Gastroesophageal sphincter (tissue), 4 donors: ENCODE results near the gene AMZ2. TPM values are rescaled to one million over a fixed set of nuclear protein-coding genes. Genes with fewer than 3 reads are reported as not detected.
"Not testable (repeated sequence)": the region's sequence is repeated elsewhere in the genome, so short reads cannot be mapped to it uniquely, and the experiment has no call there.

Experiments
- ATAC-seq: fragments of 150-250 bp; one replicate; pipeline ENCODE4 v1.9.1; 2016; ENCODE audit warnings: mild to moderate bottlenecking, moderate library complexity
- H3K27ac ChIP-seq, 4 donors: fragments of 200-600 bp; sonication (generic) in 3 of 4; 1 replicate in 3 of 4; 2 replicates in 1 of 4; pipeline ENCODE4 v1.5.1; 2016 to 2019
- H3K27me3 ChIP-seq: fragments of 200-600 bp; sonication (generic); one replicate; pipeline ENCODE4 v1.5.1; 2019
- H3K36me3 ChIP-seq, 2 donors: fragments of 200-600 bp; sonication (generic); one replicate each; pipeline ENCODE4 v1.5.1; 2019; ENCODE audit warnings: control low read depth in 1 of 2
- H3K4me1 ChIP-seq, 3 donors: fragments of 200-600 bp; sonication (generic); 1 replicate in 2 of 3; 2 replicates in 1 of 3; pipeline ENCODE4 v1.5.1; 2016 to 2019; ENCODE audit warnings: control low read depth in 2 of 3
- H3K4me3 ChIP-seq, 2 donors: fragments of 200-600 bp; sonication (generic); one replicate each; pipeline ENCODE4 v1.5.1; 2019; ENCODE audit warnings: mild to moderate bottlenecking in 1 of 2, moderate library complexity in 1 of 2
- H3K9me3 ChIP-seq, 3 donors: fragments of 200-600 bp; sonication (generic); one replicate each; pipeline ENCODE4 v1.5.1; 2017 to 2019; ENCODE audit warnings: control low read depth in 2 of 3
- EP300 ChIP-seq: sonication (generic); formaldehyde crosslinking; IDR thresholded peaks from one replicate; pipeline ENCODE4 v1.6.1; 2017; ENCODE audit warnings: antibody characterized with exemption, mild to moderate bottlenecking
- POLR2A ChIP-seq, 2 donors: fragments of 450-650 bp; IDR thresholded peaks; one replicate each; pipeline ENCODE4 v1.6.1; 2017; ENCODE audit warnings: antibody characterized with exemption in 2 of 2, mild to moderate bottlenecking in 2 of 2, moderate library complexity in 1 of 2
- POLR2AphosphoS5 ChIP-seq: sonication (generic); formaldehyde crosslinking; IDR thresholded peaks from one replicate; pipeline ENCODE4 v1.6.1; 2017; ENCODE audit warnings: antibody characterized with exemption
- WGBS, 2 donors: methylation state at CpG; one replicate each; pipeline ENCODE4 v1.1.5; 2018; ENCODE audit warnings: low coverage in 1 of 2; 5-methylcytosine and 5-hydroxymethylcytosine counted together
- total RNA-seq, 4 donors: library from RNA; depleted of rRNA; stranded (reverse); fragments of >200 nt; gene quantifications; one replicate each; pipeline ENCODE4 v1.1.0, GENCODE V29; 2016
- TF ChIP-seq, protein P1 (sequence below), 4 experiments: fragments of 200-600 bp in 2 of 4; fragments of 450-650 bp in 2 of 4; sonication (generic) in 1 of 4; IDR thresholded peaks; one replicate each; pipeline ENCODE4 v1.5.1; 2017 to 2019; ENCODE audit warnings: antibody characterized with exemption in 4 of 4, mild to moderate bottlenecking in 2 of 4, moderate library complexity in 2 of 4

AMZ2 gene
- total RNA-seq, 4 donors from 2014 or later, result 54.9 to 76.5 (median 59.6) TPM

DNA sequence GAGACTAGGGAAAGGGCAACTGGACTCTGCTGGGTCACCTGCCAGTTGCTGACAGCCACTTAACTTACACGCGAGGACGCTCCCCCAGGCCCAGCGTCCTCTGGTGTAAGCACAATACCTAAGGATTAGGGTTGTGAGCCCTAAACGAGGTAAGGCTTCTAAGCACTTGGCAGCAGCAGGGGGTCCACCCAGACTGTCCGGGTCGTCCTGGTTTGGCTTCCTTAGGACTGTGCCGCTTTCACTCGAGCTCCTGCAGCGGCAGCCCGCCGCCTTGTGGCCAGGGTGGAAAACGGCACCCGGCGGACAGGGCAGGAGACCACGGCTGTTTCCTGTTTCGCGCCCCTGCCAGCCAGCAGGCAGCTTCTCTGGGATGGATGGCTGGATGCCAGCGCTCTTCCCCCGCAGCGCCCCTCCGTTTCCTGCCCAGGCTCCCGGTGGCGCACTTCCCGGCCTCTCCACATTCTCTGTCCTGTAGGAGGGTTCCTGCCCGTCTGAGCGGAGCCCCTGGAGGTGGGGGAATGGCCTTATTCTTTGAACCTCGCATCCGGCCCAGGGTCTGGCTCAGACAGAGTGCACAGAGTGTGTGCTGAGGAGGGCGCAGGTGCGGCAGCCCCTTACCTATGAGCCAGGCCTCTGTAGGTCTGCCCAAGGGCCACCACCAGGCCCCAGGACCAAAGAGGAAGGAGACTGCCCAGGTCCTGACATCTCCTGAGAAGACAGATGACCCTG is 47.0 kb upstream of the AMZ2 start:
- 0% methylated on average over 3 of the region's 31 CpGs; no CpG with 5 or more reads in 1 of the 2 donors for WGBS, 2 donors
- H3K27me3 ChIP-seq, result peaks cover 58% of the 10 kb centered on the region
- no peaks in the 10 kb centered on the region for H3K36me3 ChIP-seq
- TF ChIP-seq, protein P1, sequence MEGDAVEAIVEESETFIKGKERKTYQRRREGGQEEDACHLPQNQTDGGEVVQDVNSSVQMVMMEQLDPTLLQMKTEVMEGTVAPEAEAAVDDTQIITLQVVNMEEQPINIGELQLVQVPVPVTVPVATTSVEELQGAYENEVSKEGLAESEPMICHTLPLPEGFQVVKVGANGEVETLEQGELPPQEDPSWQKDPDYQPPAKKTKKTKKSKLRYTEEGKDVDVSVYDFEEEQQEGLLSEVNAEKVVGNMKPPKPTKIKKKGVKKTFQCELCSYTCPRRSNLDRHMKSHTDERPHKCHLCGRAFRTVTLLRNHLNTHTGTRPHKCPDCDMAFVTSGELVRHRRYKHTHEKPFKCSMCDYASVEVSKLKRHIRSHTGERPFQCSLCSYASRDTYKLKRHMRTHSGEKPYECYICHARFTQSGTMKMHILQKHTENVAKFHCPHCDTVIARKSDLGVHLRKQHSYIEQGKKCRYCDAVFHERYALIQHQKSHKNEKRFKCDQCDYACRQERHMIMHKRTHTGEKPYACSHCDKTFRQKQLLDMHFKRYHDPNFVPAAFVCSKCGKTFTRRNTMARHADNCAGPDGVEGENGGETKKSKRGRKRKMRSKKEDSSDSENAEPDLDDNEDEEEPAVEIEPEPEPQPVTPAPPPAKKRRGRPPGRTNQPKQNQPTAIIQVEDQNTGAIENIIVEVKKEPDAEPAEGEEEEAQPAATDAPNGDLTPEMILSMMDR (IDR thresholded peaks at IDR 0.05), result peak in 3 of 4 experiments; percentile 82 to 90 (median 82)
- TF ChIP-seq EP300 (no peak), POLR2A (IDR thresholded peaks at IDR 0.05) (no peak), POLR2AphosphoS5 (no peak)
- no peaks in the 10 kb centered on the region for H3K9me3 ChIP-seq
- no peak overlapping the region for H3K27ac ChIP-seq
- peak overlapping the region in 1 of 2 donors; percentile 47 for H3K4me3 ChIP-seq
- peak; percentile 57 for ATAC-seq
- peaks cover 0 to 65% (median 45%) of the 10 kb centered on the region in 3 donors for H3K4me1 ChIP-seq

DNA sequence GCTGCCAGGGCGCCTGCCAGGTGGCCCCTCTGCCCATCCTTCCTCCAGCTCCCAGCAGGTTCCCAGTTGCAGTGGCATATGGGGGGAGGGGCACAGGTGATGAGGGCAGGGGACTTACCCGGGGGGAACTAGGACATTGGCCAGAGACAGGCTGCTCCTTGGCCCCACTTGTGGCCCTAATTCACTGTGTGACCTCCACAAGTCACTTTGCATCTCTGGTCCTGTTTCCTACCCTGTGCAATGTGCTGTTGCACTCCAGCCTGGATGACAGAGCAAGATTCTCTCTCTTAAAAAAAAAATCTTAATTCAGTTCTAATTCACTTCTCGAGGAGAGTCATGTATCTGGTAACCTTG is 46.4 kb upstream of the AMZ2 start:
- H3K27me3 ChIP-seq, result peaks cover 53% of the 10 kb centered on the region
- 0 to 71% methylated on average over 1 of the region's 3 CpGs for WGBS, 2 donors
- H3K4me3 ChIP-seq, H3K9me3 ChIP-seq, ATAC-seq, H3K36me3 ChIP-seq, H3K27ac ChIP-seq: not testable (repeated sequence)
- peaks cover 0 to 65% (median 40%) of the 10 kb centered on the region in 3 donors for H3K4me1 ChIP-seq

GRCh38 chr17:68202321-68202720 is 45.5 kb upstream of the AMZ2 start:
- 83 to 93% methylated on average over 1 to 2 of the region's 2 CpGs for WGBS, 2 donors
- Histone ChIP-seq H3K27me3 (peaks cover 43% of the 10 kb centered on the region), H3K4me1 (peaks cover 0 to 61% (median 31%) of the 10 kb centered on the region in 3 donors)
- H3K4me3 ChIP-seq, H3K27ac ChIP-seq, H3K9me3 ChIP-seq, ATAC-seq, H3K36me3 ChIP-seq: not testable (repeated sequence)

- Histone ChIP-seq H3K36me3 (peaks cover 0 to 10% of the 10 kb centered on the region in 2 donors), H3K4me1 (peaks cover 0 to 44% (median 8%) of the 10 kb centered on the region in 3 donors), H3K4me3 (peak overlapping the region; percentile 56 to 95), H3K27ac (peak overlapping the region in 3 of 4 donors; percentile 83 to 94 (median 89)), H3K9me3 (no peaks in the 10 kb centered on the region), H3K27me3 (peaks cover 19% of the 10 kb centered on the region)
- ATAC-seq, result no peak
- TF ChIP-seq POLR2AphosphoS5 (no peak), EP300 (no peak), POLR2A (IDR thresholded peaks at IDR 0.05) (no peak)
- TF ChIP-seq, protein P1 (IDR thresholded peaks at IDR 0.05), result no peak
- 0 to 9% methylated on average over 1 to 18 of the region's 22 CpGs for WGBS, 2 donors
Measured at GRCh38 chr17:68204736-68205135, 43.1 kb upstream of the AMZ2 start.

DNA sequence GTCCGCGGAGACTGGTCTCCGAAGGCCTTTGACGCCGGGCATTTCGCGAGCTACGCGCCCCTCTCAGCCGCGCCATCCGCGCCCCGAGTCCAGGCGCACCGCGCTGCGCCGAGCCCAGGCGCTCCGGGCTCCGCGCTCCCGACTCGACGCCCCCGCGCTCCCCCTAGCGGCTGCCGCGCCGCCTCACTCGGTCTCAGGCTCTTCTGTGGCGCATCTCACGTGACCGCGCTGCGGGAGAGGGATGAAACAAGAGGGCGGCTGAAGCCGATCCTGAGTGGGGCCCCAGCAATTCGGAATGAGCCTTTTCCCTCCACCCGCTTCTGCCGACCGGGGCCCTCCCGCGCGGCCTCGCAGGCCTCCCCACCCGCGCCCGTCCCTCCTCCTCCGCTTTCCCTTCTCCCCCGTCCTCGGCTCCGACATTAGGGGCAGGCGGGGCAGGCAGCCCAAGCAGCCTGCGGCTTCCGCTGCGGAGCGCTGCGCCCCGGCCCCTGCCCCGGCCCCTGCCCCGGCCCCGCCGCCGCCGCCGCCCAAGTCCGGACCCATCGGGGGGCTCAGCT is 42.5 kb upstream of the AMZ2 start:
- H3K27ac ChIP-seq, result peak overlapping the region; percentile 21 to 94 (median 86)
- peak; percentile 87 for TF ChIP-seq POLR2AphosphoS5
- TF ChIP-seq, protein P1 (IDR thresholded peaks at IDR 0.05), result peak; percentile 92 to 96 (median 95)
- no peak for TF ChIP-seq EP300
- TF ChIP-seq POLR2A (IDR thresholded peaks at IDR 0.05), result peak; percentile 56 to 63
- no peaks in the 10 kb centered on the region for H3K9me3 ChIP-seq
- H3K4me1 ChIP-seq, result peaks cover 0 to 38% (median 4%) of the 10 kb centered on the region in 3 donors
- WGBS, 2 donors, result 0% methylated on average over 4 of the region's 71 CpGs; no CpG with 5 or more reads in 1 of the 2 donors
- H3K4me3 ChIP-seq, result peak overlapping the region; percentile 56 to 95
- peak; percentile 95 for ATAC-seq
- peaks cover 13% of the 10 kb centered on the region for H3K27me3 ChIP-seq
- H3K36me3 ChIP-seq, result peaks cover 0 to 15% of the 10 kb centered on the region in 2 donors
